Brain pericyte (primary cell): Measurements from ENCODE around the gene COL18A1.
"Not testable (repeated sequence)": the region's sequence is repeated elsewhere in the genome, so short reads cannot be mapped to it uniquely, and the experiment has no call there.

Source experiments
- DNase-seq: peaks from one replicate; pipeline ENCODE4 v3.0.0-alpha.2; 2012; ENCODE audit warnings: low read depth, low spot score

Gene COL18A1

DNA sequence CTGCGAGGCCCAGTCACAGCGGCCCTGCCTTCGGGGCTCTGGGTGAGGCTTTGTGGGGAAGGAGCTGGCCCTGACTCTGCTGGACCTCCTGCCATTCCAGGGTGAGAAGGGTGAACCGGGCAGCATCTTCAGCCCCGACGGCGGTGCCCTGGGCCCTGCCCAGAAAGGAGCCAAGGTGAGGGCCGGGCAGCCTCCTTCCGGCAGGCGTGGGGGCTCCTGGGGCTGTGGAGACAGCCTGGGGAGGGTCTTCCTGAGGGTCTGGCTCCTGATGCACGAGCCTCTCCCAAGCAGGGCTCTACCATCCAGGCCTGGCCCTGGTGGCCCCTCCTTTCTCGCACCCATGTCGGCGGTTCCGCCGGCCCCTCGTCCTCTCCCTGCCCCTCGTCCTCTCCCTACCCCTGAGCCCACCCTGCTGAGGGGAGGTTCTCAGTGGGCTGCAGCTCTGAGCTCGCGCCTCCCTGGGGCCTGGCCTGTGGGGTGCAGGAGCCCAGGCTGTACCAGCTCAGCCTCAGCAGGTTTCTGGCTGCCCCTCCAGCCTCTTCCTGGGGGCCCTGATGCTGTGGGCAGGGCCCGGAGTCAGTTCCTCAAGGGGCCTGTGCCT is 88.5 kb downstream of the COL18A1 start:
- no peak for DNase-seq

DNA sequence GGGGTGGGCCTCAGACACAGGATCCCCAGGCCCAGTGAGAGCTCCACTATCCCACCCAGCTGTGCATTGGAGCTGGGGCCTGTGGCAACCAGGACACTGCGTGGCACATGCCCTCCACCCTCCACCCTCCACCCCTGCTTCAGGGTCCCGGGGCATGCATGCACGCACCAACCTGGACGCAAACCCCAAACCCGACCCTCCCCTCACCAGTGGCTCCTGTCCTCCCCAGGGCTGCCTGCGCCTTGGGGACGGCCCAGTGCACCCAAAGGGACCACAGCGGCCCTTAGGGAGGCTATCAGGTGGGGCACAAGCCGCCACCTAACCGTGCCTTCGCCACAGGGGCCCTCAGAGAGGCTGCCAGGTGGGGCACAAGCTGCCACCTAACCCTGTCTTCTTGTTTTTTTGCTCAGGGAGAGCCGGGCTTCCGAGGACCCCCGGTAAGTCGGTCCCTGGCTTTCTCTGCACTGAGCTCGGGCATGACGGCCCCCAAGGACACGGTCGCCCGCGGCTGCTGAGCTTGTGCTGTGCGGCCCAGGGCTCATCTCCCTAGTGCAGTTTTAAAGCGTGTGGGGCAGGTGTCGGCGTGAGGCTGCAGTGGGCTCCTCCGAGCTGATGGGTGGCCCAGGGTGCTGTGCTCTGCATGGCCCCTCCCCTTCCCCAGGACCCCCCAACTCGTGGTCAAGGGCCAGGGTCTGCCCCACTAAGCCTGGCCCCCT is 89.3 kb downstream of the COL18A1 start:
- DNase-seq = no peak

DNA sequence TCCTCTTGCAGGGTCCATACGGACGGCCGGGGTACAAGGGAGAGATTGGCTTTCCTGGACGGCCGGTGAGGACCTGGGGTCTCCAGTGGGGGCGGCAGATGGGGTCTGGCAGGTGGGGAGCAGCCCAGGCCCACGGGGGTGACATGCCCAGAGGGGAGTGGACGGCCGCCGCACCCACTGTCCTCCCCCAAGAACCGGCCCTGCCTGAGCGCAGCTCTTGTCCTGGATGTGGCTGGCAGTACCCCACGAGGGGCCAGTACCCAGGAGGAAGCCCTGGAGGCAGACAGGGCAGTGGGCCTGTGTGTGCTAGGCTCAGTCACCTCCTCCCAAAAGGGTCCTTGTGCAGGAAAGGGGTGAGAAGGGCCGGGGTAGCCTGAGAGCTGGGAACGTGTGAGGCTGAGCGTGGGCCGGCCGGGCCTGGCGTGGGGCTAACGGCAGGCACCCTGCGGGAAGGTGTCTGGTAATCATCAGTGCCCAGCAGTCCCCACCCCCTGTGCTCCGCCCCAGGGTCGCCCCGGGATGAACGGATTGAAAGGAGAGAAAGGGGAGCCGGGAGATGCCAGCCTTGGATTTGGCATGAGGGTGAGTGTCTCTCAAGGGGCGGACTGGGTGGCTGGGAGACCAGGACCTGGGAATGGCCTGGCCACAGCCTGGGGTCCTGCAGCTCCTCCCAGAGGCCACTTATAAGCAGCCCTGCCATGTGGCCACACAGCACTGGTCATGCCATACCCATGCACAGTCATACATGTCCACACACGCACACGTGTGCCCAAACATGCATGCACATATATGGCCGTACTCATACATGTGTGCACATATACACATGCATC is 90.1 kb downstream of the COL18A1 start:
- DNase-seq = no peak

DNA sequence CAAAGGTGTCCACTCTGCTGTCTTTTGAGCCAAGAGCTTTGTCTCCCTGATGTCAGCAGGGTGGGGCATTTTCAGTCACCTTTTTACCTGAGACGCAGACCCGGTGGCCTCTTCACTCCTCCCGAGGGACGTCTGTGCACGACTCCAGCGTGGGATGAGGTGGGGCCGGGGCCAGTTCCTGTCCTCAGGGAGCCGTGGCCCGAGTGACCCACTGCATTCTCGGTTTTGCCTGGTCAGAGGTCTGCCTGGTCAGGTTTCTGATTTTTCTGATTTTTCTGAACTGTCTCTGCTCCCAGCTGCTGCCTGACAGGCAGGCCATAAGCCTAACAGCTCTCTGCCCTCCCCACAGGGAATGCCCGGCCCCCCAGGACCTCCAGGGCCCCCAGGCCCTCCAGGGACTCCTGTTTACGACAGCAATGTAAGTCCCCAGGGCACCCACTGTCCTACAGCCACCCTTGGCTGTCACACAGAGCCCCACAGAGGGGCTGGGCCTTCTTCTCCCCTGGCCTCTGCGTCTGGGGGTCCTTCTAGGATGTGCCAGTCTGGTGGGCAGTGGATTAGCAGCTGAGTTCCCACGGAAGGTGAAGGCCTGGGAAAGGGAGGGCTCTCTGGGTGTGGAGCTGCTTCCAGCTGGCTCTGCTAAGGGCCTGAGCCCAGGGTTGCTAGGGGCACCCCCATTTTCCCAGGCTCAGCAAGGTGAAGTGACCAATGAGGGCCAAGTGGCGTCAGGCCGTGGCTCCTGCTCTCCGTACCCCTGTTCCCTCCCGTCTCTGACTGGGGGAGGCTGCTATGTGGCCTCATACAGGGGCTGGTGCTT is 91.4 kb downstream of the COL18A1 start:
- no peak for DNase-seq

DNA sequence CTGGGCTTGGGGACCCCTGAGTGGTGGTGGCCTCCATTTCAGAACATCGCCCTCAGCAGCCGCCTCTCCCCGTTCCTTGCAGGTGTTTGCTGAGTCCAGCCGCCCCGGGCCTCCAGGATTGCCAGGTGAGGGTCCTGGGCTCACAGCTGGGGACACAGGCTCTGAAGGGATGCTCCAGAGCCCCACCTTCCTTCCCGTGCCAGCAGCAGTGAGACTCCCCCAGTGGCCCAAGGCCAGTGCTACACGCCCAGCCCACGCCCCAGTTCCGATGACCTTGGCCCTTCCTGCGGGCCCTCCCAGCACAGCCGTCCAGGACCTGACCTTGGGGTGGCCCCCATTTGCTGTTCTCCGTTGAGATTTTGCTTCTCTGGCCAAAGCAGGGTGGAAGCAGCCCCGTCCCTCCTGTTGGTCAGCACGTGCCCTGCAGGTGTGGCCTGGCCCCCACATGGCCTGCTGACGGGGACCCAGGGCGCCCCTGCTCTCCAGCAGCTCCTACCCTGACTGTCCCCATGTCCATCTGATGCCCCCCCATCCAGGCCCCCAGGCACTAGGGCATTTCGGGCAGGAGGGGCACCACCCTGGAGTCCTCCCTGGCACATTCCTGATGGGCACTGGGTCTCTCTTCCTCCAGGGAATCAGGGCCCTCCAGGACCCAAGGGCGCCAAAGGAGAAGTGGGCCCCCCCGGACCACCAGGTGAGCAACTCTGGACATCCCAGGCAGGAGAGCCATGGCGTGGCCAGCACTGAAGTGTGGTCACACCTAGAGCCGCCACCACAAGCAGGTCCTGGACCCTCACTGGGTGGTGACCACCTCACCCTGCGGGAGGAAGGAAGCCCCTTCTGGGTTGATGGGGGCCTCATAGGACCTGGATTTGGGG is 92.2 kb downstream of the COL18A1 start:
- DNase-seq = no peak

DNA sequence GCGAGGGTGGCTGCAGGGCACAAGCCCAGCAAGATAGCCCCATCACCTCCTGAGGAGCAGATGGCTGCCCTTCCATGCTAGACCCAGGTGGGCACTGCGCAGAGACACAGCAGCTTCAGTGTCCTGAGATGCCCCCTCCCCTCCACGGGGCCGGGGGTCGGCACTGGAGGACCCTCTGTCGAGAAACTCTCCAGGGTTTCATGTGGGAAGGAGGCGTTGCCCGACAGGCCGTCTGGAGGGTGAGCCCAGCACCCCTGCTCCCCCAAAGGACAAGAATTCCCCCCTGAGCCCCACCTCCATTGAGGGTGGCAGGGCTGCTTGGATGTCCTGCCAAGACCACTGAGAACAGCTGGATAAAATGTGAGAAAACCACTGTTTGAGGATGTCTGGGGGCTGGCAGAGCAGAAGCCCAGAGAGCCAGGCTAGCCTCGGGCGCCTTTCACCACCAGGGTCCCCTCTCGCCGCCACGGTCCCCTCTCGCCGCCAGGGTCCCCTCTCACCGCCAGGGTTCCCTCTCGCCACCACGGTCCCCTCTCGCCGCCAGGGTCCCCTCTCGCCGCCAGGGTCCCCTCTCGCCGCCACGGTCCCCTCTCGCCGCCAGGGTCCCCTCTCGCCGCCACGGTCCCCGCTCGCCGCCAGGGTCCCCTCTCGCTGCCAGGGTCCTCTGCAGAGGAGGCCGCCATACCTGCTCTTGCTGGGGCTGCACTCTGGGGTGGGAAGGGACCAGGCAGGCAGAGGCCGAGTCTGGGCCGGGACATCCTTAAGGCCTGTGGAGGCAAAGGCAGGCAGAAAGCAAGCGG is 93.1 kb downstream of the COL18A1 start:
- no peak for DNase-seq

DNA sequence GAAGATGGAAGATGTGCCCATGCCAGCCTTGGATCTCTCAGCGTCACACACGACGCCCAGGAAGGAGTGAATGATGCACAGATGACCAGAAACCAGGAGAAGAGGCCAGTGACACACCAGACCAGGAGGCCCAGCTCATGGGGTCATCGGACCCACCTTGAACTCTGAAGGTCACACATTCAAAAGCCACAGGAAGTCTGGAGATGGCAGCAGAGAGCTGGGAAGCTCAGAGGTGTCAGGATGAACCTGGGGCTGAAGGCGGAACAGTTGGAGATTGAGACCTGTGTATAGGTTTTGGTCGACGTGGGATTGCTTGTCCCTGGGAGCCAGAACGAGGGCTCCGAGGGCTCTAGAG is 93.7 kb downstream of the COL18A1 start:
- DNase-seq = no peak

DNA sequence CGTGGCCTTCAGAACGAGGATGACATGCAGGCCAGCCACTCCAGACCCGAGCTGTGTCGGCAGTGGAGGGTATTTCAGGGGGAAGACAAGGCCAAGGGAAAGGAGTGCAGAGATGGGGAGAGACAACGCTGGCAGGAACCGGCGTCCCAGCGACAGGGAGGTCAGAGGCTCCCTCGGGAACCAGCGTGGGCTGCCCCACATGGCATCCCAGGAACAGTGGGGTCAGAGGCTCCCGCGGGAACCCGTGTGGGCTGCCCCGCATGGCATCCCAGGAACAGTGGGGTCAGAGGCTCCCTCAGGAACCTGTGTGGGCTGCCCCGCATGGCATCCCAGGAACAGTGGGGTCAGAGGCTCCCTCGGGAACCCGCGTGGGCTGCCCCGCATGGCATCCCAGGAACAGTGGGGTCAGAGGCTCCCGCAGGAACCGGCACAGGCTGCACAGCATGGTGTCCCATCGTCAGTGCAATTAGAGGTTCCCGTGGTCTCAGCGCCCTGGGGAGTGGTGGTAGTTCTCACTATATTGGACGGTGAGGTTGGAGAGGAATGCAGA is 94.3 kb downstream of the COL18A1 start:
- DNase-seq = no peak

DNA sequence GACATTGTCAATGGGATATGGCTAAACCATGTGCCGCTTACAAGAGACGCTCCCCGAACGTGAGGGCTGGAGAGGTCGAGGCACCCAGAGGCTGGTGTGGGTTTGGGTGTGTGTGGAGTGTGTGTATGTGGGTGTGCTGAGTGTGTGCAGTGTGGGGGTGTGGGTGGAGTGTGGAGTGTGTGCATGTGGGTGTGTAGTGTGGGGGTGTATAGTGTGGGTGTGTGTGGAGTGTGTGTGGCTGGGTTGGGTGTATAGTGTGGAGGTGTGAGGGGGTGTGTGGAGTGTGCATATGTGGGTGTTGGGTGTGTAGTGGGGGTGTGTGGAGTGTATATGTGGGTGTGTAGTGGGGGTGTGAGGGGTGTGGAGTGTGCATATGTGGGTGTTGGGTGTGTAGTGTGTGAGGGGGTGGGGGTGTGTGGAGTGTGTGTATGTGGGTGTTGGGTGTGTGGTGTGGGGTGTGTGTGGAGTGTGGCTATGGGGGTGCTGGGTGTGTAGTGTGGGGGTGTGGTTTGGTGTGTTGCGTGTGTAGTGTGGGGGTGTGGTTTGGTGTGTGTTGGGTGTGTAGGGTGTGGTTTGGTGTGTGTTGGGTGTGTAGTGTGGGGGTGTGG is 95.1 kb downstream of the COL18A1 start:
- DNase-seq = no peak

DNA sequence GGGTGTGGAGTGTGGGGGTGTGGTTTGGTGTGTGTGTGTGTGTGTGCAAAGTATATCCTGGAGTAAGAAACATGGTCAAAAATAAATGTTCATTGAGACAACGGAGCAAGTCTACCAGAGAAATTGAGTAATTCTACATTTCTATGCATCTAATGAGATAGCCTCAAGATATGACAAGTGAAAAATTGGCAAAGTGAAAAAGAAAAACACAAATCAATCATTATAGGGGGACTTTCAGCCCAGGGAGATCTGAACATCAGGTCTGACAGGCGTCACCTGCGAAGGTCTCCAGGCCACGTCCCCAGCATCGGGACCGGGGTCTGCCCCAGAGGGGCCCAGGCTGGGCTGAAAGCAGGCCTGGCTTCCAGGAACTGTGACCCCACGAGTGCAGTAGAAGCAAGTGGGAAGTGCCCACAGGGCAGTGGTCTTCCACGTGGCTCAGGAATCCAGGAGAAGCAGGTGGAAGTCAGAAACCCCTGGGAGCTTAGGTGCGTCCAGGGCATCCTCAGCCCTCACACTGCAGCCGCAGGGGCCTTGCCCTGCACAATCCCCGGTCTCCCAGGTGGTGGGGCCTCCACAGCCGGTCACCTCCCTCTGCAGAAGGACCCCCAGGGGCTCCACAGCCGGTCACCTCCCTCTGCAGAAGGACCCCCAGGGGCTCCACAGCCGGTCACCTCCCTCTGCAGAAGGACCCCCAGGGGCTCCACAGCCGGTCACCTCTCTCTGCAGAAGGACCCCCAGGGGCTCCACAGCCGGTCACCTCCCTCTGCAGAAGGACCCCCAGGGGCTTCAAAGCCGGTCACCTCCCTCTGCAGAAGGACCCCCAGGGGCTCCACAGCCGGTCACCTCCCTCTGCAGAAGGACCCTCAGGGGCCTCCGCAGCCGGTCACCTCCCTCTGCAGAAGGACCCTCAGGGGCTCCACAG is 96.4 kb downstream of the COL18A1 start:
- not testable (repeated sequence) for DNase-seq

DNA sequence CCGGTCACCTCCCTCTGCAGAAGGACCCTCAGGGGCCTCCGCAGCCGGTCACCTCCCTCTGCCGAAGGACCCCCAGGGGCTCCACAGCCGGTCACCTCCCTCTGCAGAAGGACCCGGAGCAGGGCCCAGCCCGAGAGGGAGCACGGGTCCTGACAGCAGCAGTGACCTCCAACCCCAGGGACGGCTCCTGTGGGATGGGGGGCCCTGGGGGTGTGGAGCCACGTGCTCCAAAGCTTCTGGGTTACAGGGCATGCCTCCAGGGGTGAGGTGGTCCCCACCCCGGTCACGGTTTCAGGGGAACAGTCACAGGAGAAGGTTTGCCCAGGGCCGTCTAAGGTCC is 97.0 kb downstream of the COL18A1 start:
- no peak for DNase-seq

DNA sequence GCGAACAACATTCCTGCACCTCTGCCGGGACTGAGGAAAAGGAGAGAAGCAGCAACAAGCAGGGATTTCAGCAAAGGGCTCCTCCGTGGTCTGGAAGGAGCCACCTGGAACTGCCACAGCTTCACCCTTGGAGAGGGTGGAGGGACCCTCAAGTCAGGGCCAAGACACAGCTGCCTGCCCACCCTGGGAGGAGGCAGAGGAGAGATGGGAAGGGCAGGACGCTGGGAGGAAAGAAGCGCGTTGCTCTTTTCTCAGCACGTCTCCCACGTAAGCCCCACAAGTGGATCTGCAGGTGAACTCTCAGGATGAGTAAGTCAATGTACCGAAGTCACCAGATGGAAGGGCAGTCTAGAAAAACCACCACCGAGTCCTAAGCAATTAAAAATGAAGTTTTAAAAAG is 97.6 kb downstream of the COL18A1 start:
- no peak for DNase-seq

DNA sequence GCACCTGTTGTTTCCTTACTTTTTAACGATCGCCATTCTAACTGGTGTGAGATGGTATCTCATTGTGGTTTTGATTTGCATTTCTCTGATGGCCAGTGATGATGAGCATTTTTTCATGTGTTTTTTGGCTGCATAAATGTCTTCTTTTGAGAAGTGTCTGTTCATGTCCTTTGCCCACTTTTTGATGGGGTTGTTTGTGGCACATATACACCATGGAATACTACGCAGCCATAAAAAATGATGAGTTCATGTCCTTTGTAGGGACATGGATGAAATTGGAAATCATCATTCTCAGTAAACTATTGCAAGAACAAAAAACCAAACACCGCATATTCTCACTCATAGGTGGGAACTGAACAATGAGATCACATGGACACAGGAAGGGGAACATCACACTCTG is 98.3 kb downstream of the COL18A1 start:
- DNase-seq = not testable (repeated sequence)

DNA sequence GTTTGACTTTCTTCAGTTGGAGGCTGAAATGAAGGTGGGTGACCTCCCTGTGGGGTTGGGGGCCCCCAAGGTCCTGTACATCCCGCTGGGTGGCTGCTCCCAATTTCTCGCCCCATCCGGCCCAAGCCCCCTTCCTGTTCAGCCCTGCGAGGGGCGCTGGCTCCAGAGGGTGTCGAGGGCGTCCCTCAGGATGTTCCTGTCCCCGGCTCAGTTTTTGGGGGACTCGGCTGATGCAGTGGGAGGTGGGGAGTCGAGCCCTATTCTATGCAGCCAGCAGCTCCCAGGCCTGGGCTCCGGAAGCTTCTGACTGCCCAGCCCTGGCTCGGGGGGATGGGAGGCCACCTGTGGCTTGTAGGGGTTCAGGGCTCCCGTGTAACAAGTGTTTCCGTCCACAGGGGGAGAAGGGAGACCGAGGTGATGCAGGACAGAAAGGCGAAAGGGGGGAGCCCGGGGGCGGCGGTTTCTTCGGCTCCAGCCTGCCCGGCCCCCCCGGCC is 99.1 kb downstream of the COL18A1 start:
- no peak for DNase-seq

DNA sequence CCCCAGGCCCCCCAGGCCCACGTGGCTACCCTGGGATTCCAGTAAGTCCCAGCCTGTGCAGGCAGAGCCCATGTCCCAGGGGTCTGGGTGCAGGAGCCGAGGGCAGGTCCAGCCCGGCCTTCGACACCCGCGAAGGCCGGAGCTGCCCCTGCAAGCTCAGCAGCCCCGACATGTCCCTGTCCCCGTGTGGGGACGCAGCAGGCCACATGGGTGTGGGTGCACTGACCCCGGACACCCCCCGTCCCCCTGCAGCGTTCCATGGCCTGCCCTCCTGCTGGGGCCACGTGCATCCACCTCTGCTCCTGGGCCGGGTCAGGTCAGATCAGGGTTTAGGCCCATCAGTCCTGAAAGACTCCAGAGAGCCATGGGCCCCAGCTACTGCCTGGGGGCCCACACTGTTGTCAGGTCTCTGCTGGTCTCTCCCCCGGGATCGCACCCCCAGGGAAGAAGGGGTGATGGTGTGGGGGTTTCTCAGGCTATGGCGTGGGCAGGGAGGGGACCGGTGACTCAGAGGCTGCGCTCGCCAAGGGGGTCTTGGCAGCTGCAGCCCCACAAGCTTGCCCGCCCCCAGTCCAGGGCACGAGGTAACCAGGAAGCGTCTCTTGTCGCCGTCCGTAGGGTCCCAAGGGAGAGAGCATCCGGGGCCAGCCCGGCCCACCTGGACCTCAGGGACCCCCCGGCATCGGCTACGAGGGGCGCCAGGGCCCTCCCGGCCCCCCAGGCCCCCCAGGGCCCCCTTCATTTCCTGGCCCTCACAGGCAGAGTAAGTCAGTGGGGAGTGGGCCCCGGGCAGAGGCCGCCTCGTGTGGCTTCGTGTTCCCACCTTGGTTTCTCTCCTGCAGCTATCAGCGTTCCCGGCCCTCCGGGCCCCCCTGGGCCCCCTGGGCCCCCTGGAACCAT is 99.8 kb downstream of the COL18A1 start:
- no peak for DNase-seq

DNA sequence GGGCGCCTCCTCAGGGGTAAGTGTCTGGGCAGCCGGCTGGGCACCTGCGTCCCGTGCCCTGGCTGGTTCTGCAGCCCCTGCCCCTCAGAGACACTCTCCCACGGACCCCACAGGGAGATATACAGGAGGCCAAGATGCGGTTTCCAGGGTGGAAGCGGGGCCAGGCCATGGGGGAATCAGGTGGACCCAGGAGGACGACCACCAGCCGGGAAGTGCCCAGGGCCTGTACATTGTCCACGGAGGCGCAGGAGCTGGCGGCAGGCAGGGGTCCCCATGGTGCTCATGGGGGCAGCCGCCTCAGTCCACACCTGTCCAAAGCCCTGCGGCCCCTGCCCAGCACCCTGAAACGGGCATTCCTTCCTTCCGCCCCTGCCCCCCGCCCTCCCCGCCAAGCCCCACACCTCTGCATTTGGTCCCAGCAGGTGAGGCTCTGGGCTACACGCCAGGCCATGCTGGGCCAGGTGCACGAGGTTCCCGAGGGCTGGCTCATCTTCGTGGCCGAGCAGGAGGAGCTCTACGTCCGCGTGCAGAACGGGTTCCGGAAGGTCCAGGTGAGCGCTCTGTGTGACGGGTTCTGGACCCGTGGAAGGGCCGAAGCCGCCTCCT is 100.6 kb downstream of the COL18A1 start:
- DNase-seq = no peak
